ENCODE measurements around the gene EFS.

GRCh38 chr14:23376482-23377197 lies 11.7 kb upstream of the EFS start, which contains the start of gene CMTM5:
- TF ChIP-seq CTCF (IDR thresholded peaks at IDR 0.05): no peak
- no peak for TF ChIP-seq POLR2A (IDR thresholded peaks at IDR 0.05; ENCODE audit: low read depth)
- TF ChIP-seq EP300 (IDR thresholded peaks at IDR 0.05): no peak
- no peak for TF ChIP-seq POLR2AphosphoS5 (IDR thresholded peaks at IDR 0.05)
